ENCODE results near the gene EPHB2. TPM values are rescaled to one million over a fixed set of nuclear protein-coding genes. Genes with fewer than 3 reads are reported as not detected.
"Not testable (repeated sequence)": the region's sequence is repeated elsewhere in the genome, so short reads cannot be mapped to it uniquely, and the experiment has no call there.

Gene EPHB2
- total RNA-seq, 1 experiment from 2014 or later = 39.3 TPM

GRCh38 chr1:22836850-22837249 lies 126.2 kb downstream of the EPHB2 start:
- no peak for DNase-seq (ENCODE audit: low spot score)

GRCh38 chr1:22837332-22837731 lies 126.7 kb downstream of the EPHB2 start:
- no peak for DNase-seq (ENCODE audit: low spot score)

- no peak for DNase-seq (ENCODE audit: low spot score)
These were observed 128.3 kb downstream of the EPHB2 start for GRCh38 chr1:22838965-22839364.

DNA sequence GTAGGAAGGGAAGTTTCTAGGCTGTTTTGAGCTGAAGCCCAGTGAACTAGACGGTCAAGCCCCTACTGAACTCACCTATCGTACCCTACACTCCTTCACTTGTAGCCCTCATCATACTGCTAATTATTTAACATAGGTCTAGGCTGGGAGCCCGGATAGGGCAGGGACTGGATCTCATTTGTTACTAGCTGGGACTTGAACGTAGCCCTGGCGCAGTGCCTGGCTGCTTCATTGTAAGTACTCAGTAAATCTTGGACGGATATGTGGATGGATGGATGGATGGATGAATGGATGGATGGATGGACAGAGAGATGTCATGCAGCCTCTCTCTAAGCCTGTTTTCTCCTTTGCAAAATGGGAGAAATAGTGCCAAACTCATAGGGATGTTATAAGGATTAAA lies 129.2 kb downstream of the EPHB2 start:
- DNase-seq (ENCODE audit: low spot score) = no peak

- no peak for DNase-seq (ENCODE audit: low spot score)
These were observed 130.5 kb downstream of the EPHB2 start for GRCh38 chr1:22841142-22841541.

DNA sequence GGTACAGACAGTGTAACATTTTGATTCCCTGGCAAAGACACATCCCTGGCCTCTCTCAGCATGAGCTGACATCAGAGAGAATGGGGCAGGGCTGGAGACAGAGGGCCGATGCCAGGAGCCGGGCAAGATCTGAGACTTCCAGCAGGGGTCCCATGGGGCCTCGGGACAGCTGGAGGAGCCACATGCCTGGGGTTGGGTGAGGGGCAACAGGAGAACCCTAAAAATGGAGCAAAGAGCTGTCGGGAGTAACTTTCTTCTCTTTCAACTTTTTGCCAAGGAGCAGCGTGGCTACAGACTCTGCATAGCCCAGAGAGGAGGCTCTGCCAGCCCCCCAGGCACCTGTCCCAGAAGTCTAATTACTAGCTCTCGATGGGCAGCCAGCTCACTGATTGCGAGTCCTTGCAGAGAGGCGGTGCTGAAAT lies 131.2 kb downstream of the EPHB2 start:
- no peak for DNase-seq (ENCODE audit: low spot score)

- DNase-seq (ENCODE audit: low spot score) = not testable (repeated sequence)
These were observed 133.0 kb downstream of the EPHB2 start for GRCh38 chr1:22843441-22844183.

DNA sequence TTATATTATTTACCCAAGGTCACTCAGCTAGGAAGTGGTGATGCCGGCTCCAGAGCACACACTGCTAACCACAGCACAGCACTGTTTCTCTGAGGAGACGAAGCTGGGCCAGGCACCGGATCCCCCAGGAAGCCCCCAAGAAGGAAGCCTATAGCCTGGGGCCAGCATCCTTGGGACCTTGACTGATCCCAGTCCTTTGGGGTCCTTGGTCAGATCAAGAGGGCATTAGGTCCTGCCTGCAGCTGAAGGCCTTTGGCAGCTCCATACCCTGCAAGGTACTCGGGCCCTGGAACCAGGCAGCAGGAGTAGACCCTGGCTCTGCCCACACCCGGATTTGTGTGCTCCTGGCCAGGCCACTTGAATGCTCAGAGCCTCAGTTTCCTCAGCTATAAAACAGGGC lies 134.0 kb downstream of the EPHB2 start:
- no peak for DNase-seq (ENCODE audit: low spot score)

DNA sequence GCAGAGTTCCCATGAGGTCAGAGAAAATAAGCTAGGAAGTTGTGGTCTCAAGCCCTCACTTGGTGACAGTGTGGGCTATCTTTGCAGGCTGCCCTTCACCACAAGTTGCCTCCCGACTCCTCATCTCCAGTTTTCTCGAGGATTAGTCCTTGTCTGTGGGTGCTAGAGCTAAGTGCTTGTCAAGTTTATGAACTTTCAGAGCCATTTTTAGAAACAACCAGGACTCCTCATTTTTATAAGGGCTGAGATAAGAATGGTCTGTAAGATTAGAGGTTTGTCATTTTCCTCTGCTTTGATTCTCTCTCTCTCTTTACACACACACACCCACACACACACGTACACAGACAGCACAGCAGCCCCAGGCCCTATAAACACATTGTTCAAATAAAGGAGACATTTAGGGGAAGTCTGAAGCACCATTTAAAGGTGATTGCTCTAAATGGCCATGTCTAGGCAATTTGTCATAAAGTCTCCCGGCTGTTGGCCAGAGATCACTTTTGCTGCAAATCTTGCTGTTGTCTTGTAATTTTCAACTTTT lies 134.8 kb downstream of the EPHB2 start:
- no peak for DNase-seq (ENCODE audit: low spot score)

DNA sequence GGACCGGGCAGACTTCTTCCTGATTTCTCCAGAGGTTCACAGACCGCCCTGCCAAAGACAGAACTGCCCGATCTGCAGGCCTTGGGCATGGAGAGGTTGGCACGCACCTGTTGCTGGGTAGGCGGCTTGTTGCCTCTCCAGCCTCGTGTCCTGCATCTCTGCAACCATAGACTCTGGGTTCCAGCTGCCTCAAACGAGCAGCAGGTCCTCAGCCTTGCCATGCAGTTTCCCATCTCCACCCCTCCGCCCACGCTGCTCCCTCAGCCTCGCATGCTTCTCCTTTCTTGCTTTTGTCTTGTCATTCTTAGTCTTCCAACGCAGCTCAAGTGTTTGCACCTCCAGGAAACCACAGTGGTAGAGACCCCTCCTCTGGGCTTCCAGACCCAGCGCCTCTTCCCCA lies 135.8 kb downstream of the EPHB2 start:
- DNase-seq (ENCODE audit: low spot score) = no peak

DNA sequence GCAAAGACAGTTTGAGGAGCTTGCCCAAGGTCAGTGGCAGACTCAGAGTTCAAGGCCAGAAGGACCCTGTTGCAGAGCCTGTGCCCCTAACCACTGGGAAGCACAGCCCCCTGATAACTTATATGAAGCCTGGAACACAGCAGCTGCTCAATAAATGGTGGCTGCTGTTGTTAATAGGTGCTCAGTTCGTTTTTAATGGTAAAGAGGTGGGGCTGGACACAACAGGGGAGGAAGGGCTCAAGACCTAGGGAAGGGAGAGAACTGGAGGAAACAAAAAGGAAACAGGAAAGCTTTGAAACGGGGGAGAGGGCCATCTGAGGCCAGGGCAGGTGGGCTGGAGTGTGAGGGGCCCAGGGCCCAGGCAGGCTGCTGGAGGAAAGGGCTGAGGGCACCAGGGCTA lies 136.6 kb downstream of the EPHB2 start:
- no peak for DNase-seq (ENCODE audit: low spot score)

- DNase-seq (ENCODE audit: low spot score) = no peak
These were observed 137.1 kb downstream of the EPHB2 start for GRCh38 chr1:22847709-22848108.

DNA sequence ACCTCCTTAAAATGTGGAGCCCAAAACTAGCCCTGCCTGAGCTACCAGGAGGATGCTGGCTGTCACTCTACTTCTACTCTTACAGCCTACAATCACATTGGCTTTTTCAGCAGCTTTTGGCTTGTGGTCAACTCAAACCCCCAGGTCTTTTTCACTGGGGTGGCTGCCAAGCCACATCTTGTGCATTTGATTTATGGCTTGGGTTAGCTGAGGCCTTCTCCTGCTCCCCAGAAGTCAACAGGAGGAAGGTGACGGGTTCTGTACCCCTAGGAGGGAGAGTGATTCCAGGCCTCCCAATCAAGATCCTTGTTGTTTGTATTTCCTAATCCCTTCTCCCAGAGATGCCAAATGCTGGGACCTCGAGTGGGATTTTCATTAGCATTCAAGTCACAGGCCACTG lies 137.8 kb downstream of the EPHB2 start:
- DNase-seq (ENCODE audit: low spot score) = no peak

DNA sequence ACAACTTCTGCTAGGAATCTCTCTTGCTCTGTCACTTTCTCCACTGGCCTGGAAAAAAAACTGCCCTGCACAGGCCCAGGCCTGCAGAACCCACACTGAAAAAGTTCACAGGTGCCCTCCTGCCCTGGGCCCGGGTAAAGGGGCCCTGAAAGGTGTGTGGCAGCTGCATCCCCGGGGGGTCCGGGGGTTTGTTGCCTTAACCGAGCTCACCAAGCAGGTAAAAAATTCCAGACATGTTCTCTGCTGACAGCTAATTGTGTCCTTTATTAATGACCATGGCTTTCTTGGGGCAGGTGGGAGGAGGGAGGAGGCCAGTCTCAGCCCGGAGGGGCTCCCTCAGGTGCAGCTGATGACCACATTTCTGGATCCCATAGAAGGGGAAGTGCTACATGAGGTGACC lies 139.1 kb downstream of the EPHB2 start:
- no peak for DNase-seq (ENCODE audit: low spot score)

DNA sequence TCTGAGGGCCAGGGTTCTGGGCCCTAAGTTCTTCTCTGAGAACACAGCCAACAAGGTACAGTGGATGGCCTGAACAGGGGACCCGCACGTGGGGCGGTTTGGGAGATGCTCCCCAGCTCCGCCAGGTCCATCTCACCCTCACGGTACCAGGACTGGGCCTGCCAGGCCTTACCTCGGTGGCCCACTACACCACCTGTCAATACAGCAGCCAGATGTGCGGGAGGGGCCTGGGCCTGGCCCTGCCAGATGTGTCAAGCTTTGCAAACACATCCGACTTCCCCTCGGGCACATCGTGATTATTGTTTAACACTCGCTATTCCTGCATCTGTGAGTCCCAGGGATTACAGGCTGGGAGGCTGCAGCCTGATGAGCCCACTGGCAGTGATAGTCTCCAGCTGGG lies 139.6 kb downstream of the EPHB2 start:
- DNase-seq (ENCODE audit: low spot score) = no peak

DNA sequence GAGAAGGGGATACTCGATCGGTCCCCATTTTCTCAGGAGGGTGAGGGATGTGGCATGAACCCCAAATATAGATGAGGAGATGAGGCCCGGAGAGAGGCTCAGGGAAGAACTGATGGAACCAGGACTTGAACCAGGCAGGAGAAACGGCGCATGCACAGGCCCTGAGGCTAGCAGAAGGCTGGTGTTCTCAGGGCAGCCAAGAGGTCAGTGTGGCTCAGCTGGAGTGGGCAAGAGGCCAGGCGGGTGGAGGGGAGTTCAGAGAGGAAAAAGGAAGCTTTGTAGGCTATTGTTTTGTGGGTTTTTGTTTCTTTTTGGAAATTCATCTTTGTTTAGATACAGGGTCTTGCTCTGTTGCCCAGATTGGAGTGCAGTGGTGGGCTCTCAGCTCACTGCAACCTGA lies 140.0 kb downstream of the EPHB2 start:
- no peak for DNase-seq (ENCODE audit: low spot score)

DNA sequence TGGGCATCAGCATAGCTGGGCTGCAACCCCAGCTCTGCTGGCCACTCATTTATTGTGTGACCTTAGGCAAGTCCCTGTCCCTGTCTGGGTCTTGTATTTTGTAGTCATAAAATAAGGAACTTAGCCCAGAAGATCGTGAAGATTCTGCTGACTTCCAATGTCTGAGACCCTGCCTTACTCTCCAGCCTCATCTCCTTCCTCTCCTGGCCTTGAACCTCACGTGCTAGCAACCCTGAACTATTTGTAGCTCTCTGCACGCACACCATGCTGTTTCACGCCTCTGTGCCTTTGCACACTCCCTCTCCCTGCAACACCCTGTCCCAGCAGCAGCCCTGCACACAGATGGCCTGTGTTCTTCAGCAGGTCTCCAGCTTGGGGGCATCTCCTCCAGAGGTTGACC lies 140.9 kb downstream of the EPHB2 start:
- DNase-seq (ENCODE audit: low spot score) = no peak

GRCh38 chr1:22852144-22852655 lies 141.6 kb downstream of the EPHB2 start:
- no peak for DNase-seq (ENCODE audit: low spot score)

- DNase-seq (ENCODE audit: low spot score) = no peak
These were observed 143.1 kb downstream of the EPHB2 start for GRCh38 chr1:22853651-22854185.

DNA sequence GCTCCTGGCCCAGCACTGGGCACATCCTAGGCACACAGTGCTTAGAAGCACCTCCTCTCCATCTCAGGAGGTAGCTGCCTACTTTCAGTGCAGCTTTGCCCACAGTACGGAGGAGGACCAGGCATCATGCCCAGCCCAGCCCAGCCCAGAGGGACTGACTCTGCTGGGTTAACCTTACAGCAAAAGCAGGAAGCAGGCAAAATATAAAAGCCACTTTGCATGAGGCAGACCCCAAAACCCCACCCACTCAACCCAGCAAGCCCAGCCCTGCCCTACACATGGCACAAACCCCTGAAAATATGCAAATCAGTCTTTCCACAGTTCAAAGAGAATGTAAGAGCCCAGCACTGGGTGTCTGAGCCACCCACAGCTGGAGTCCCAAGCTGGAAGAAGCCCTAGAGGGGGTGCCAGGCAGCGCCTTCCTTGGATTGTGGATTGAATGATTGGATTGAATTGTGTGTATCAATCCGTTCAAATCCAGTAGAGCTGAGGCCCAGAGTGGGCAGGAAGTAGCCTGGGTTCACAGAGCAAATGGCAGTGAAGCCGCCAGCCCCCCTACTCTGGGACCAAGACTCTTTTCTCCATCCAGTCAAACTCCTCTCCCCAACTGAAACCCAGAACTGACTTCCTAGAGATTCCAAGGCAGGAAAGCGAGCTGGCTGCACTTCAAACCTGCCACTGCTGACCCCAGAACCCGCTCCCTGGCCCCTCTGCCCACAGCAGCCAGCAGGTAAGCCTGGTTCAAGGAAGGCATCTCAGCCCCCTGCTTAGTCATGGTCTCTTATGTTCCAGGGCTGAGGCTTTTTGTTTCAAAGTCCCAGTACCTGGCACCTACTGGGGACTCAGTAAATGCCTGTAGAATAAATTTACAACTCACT lies 144.3 kb downstream of the EPHB2 start:
- no peak for DNase-seq (ENCODE audit: low spot score)

GRCh38 chr1:22855668-22856606 lies 145.3 kb downstream of the EPHB2 start:
- DNase-seq (ENCODE audit: low spot score) = no peak

Measured in A172 (cell line).